HG03354 (cell line): Measurements from ENCODE around the gene MYBPC3.
"Not testable (repeated sequence)": the region's sequence is repeated elsewhere in the genome, so short reads cannot be mapped to it uniquely, and the experiment has no call there.

Experiments
- ATAC-seq: cut with Tn5 transposase; IDR thresholded peaks from one replicate; pipeline ENCODE4 v1.9.1; 2021; ENCODE audit warnings: mild to moderate bottlenecking; ENCODE audit not compliant: unreplicated experiment, poor library complexity, severe bottlenecking

MYBPC3 gene

GRCh38 chr11:47328449-47329390 is 23.8 kb downstream of the MYBPC3 start:
- no peak for ATAC-seq

- ATAC-seq, result no peak
Measured at GRCh38 chr11:47327949-47328348, 24.6 kb downstream of the MYBPC3 start.

- ATAC-seq, result no peak
Measured at GRCh38 chr11:47327025-47327424, 25.5 kb downstream of the MYBPC3 start.

GRCh38 chr11:47326198-47326597 is 26.3 kb downstream of the MYBPC3 start:
- ATAC-seq, result no peak

GRCh38 chr11:47325271-47326041 is 27.0 kb downstream of the MYBPC3 start:
- ATAC-seq, result no peak

- no peak for ATAC-seq
Measured at GRCh38 chr11:47324520-47324919, 28.0 kb downstream of the MYBPC3 start.

- ATAC-seq, result no peak
Measured at GRCh38 chr11:47318166-47318565, 34.3 kb downstream of the MYBPC3 start.

- ATAC-seq, result no peak
Measured at GRCh38 chr11:47317064-47317828, 35.3 kb downstream of the MYBPC3 start.

GRCh38 chr11:47316501-47316900 is 36.0 kb downstream of the MYBPC3 start:
- not testable (repeated sequence) for ATAC-seq

GRCh38 chr11:47314992-47315391 is 37.5 kb downstream of the MYBPC3 start:
- no peak for ATAC-seq

- ATAC-seq, result no peak
Measured at GRCh38 chr11:47308050-47308823, 44.3 kb downstream of the MYBPC3 start.

- ATAC-seq, result no peak
Measured at GRCh38 chr11:47306484-47306844, 46.0 kb downstream of the MYBPC3 start.

- no peak for ATAC-seq
Measured at GRCh38 chr11:47305734-47306483, 46.6 kb downstream of the MYBPC3 start.

- ATAC-seq, result no peak
Measured at GRCh38 chr11:47302853-47303252, 49.6 kb downstream of the MYBPC3 start.

GRCh38 chr11:47299078-47299477 is 53.4 kb downstream of the MYBPC3 start:
- ATAC-seq, result no peak

GRCh38 chr11:47296045-47296444 is 56.5 kb downstream of the MYBPC3 start:
- ATAC-seq, result no peak

- no peak for ATAC-seq
Measured at GRCh38 chr11:47295385-47295784, 57.1 kb downstream of the MYBPC3 start.

- no peak for ATAC-seq
Measured at GRCh38 chr11:47289856-47290255, 62.6 kb downstream of the MYBPC3 start.

GRCh38 chr11:47288066-47288465 is 64.4 kb downstream of the MYBPC3 start:
- no peak for ATAC-seq
